Esophagus muscularis mucosa (tissue), 4 donors: ENCODE data around the gene UTP18. TPM values are rescaled to one million over a fixed set of nuclear protein-coding genes. Genes with fewer than 3 reads are reported as not detected.

ENCODE experiments used
- DNase-seq: peaks from one replicate; pipeline ENCODE4 v3.0.0-alpha.2; 2017; ENCODE audit errors: extremely low spot score
- H3K27ac ChIP-seq, 4 donors: fragments of 200-600 bp; sonication (generic); replicated peaks in 1 of 4; 1 replicate in 3 of 4; 2 replicates in 1 of 4; pipeline ENCODE4 v1.5.1; 2016 to 2019; ENCODE audit warnings: mild to moderate bottlenecking in 1 of 4
- H3K27me3 ChIP-seq, 4 donors: fragments of 200-600 bp; sonication (generic); one replicate each; pipeline versions ENCODE4 v1.5.1 to v1.6.0; 2016 to 2019
- H3K36me3 ChIP-seq, 4 donors: fragments of 200-600 bp; sonication (generic); one replicate each; pipeline ENCODE4 v1.5.1; 2016 to 2019
- H3K4me1 ChIP-seq, 4 donors: fragments of 200-600 bp; sonication (generic); one replicate each; pipeline ENCODE4 v1.5.1; 2016 to 2019
- H3K4me3 ChIP-seq, 4 donors: fragments of 200-600 bp; sonication (generic); 1 replicate in 2 of 4; 2 replicates in 2 of 4; pipeline ENCODE4 v1.5.1; 2016 to 2019; ENCODE audit warnings: mild to moderate bottlenecking in 4 of 4, moderate library complexity in 1 of 4
- H3K9me3 ChIP-seq, 4 donors: fragments of 200-600 bp; sonication (generic); 1 replicate in 3 of 4; 2 replicates in 1 of 4; pipeline ENCODE4 v1.5.1; 2016 to 2019
- CTCF ChIP-seq, 3 experiments: fragments of 200-600 bp in 2 of 3; fragments of 450-650 bp in 1 of 3; sonication (generic) in 2 of 3; IDR thresholded peaks; one replicate each; pipeline ENCODE4 v1.5.1; 2017 to 2019; ENCODE audit warnings: antibody characterized with exemption in 3 of 3, mild to moderate bottlenecking in 2 of 3, moderate library complexity in 1 of 3
- EP300 ChIP-seq: sonication (generic); formaldehyde crosslinking; IDR thresholded peaks from one replicate; pipeline ENCODE4 v1.6.1; 2017; ENCODE audit warnings: antibody characterized with exemption
- POLR2A ChIP-seq: fragments of 450-650 bp; IDR thresholded peaks from one replicate; pipeline ENCODE4 v1.6.1; 2017; ENCODE audit warnings: antibody characterized with exemption, moderate library complexity, mild to moderate bottlenecking, low read depth
- POLR2AphosphoS5 ChIP-seq, 2 donors: sonication (generic); formaldehyde crosslinking; IDR thresholded peaks; one replicate each; pipeline ENCODE4 v1.6.1; 2017; ENCODE audit warnings: antibody characterized with exemption in 2 of 2
- WGBS: methylation state at CpG from one replicate; pipeline ENCODE4 v1.1.5; 2018; 5-methylcytosine and 5-hydroxymethylcytosine counted together
- intact Hi-C: fragments of 100-400 bp; cut with DNase I; formaldehyde crosslinking; loops from one replicate; pipeline ENCODE4 v1.15.1; 2023
- total RNA-seq, 4 donors: library from RNA; depleted of rRNA; stranded (reverse); fragments of >200 nt; gene quantifications; one replicate each; pipeline versions ENCODE4 v1.1.0 to v1.2.1, GENCODE V29; 2016

UTP18 gene
- total RNA-seq, 4 donors from 2014 or later: 17.9 to 29.3 (median 21.1) TPM

- H3K36me3 ChIP-seq: no peaks in the 10 kb centered on the region
- no peaks in the 10 kb centered on the region for H3K4me1 ChIP-seq
- intact Hi-C loops: no loop called here
- no peak for TF ChIP-seq EP300
- no peak for TF ChIP-seq CTCF (IDR thresholded peaks at IDR 0.05)
- TF ChIP-seq POLR2A: no peak
- TF ChIP-seq POLR2AphosphoS5 (IDR thresholded peaks at IDR 0.05): no peak
- WGBS: 95% methylated on average over 3 of the region's 3 CpGs
- H3K4me3 ChIP-seq: no peak overlapping the region
- no peaks in the 10 kb centered on the region for H3K27me3 ChIP-seq
- H3K27ac ChIP-seq: no peak overlapping the region
- DNase-seq: no peak
- no peaks in the 10 kb centered on the region for H3K9me3 ChIP-seq
Measured at GRCh38 chr17:51341457-51341856, 81.1 kb downstream of the UTP18 start.

- 64% methylated on average over 2 of the region's 2 CpGs for WGBS
- Histone ChIP-seq H3K9me3 (no peaks in the 10 kb centered on the region), H3K36me3 (no peaks in the 10 kb centered on the region), H3K27me3 (no peaks in the 10 kb centered on the region), H3K4me3 (no peak overlapping the region), H3K4me1 (no peaks in the 10 kb centered on the region), H3K27ac (no peak overlapping the region)
- DNase-seq: no peak
- TF ChIP-seq POLR2A (no peak), POLR2AphosphoS5 (IDR thresholded peaks at IDR 0.05) (no peak), EP300 (no peak), CTCF (IDR thresholded peaks at IDR 0.05) (no peak)
- intact Hi-C loops: no loop called here
Measured at GRCh38 chr17:51342257-51342656, 81.9 kb downstream of the UTP18 start.

GRCh38 chr17:51344532-51344931 is 84.2 kb downstream of the UTP18 start:
- no peak overlapping the region for H3K4me3 ChIP-seq
- H3K4me1 ChIP-seq: no peaks in the 10 kb centered on the region
- TF ChIP-seq EP300: no peak
- TF ChIP-seq POLR2A: no peak
- TF ChIP-seq POLR2AphosphoS5 (IDR thresholded peaks at IDR 0.05): no peak
- no peak for TF ChIP-seq CTCF (IDR thresholded peaks at IDR 0.05)
- no peak for DNase-seq
- intact Hi-C loops: no loop called here
- no peaks in the 10 kb centered on the region for H3K9me3 ChIP-seq
- no peak overlapping the region for H3K27ac ChIP-seq
- no peaks in the 10 kb centered on the region for H3K27me3 ChIP-seq
- 81% methylated on average over 9 of the region's 9 CpGs for WGBS
- H3K36me3 ChIP-seq: no peaks in the 10 kb centered on the region

- H3K4me1 ChIP-seq: peaks cover 0 to 8% (median 4%) of the 10 kb centered on the region in 4 donors
- H3K9me3 ChIP-seq: no peaks in the 10 kb centered on the region
- intact Hi-C loops: no loop called here
- no peak for TF ChIP-seq POLR2AphosphoS5 (IDR thresholded peaks at IDR 0.05)
- TF ChIP-seq POLR2A: no peak
- TF ChIP-seq EP300: no peak
- TF ChIP-seq CTCF (IDR thresholded peaks at IDR 0.05): no peak
- H3K27me3 ChIP-seq: no peaks in the 10 kb centered on the region
- no peak overlapping the region for H3K4me3 ChIP-seq
- no peak for DNase-seq
- H3K36me3 ChIP-seq: no peaks in the 10 kb centered on the region
- no peak overlapping the region for H3K27ac ChIP-seq
- 73% methylated on average over 9 of the region's 9 CpGs for WGBS
Measured at GRCh38 chr17:51346218-51346982, 86.1 kb downstream of the UTP18 start.

Other genes starting within 250 kb of the UTP18 start
- 10 to 100 TPM; 81.2 to 99.9 (median 89.9) TPM for gene SPAG9, start 139.7 kb upstream of the UTP18 start, total RNA-seq
- gene NME1, start 107.0 kb upstream of the UTP18 start, total RNA-seq: 10 to 100 TPM in 3 of 4 donors, 1 to 10 TPM in 1; 9.1 to 32.3 (median 16.3) TPM
- gene NME2, start 94.1 kb upstream of the UTP18 start, total RNA-seq: 100 to 1,000 TPM; 245 to 554 (median 350) TPM
- gene MBTD1, start 497 bp upstream of the UTP18 start, total RNA-seq: 10 to 100 TPM in 1 of 4 donors, 1 to 10 TPM in 3; 9.2 to 11.2 (median 9.4) TPM